Measurements from ENCODE around the gene CNST. TPM values are rescaled to one million over a fixed set of nuclear protein-coding genes. Genes with fewer than 3 reads are reported as not detected.

CNST gene
- total RNA-seq, 4 donors from 2014 or later, result 41.6 to 81.9 (median 65.6) TPM

DNA sequence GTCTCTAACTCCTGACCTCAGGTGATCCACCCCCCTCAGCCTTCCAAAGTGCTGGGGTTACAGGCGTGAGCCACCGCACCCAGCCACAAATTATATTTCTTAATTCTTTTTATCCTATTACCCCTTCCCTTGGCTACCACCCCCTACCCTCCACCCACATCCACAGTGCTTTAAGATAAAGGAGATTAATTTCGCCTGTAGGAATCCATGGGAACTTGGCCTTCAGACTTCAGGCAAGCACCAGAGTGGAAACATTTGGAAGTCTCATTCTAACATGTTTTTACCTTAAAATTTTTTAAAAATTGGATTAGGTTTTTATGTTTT is 10.4 kb downstream of the CNST start:
- Histone ChIP-seq H3K27ac (peak overlapping the region; percentile 71 to 84 (median 78)), H3K4me1 (peaks cover 26 to 89% (median 29%) of the 10 kb centered on the region in 3 donors), H3K4me3 (no peak overlapping the region), H3K9me3 (no peaks in the 10 kb centered on the region), H3K27me3 (no peaks in the 10 kb centered on the region), H3K36me3 (no peaks in the 10 kb centered on the region)
- TF ChIP-seq, protein P1, sequence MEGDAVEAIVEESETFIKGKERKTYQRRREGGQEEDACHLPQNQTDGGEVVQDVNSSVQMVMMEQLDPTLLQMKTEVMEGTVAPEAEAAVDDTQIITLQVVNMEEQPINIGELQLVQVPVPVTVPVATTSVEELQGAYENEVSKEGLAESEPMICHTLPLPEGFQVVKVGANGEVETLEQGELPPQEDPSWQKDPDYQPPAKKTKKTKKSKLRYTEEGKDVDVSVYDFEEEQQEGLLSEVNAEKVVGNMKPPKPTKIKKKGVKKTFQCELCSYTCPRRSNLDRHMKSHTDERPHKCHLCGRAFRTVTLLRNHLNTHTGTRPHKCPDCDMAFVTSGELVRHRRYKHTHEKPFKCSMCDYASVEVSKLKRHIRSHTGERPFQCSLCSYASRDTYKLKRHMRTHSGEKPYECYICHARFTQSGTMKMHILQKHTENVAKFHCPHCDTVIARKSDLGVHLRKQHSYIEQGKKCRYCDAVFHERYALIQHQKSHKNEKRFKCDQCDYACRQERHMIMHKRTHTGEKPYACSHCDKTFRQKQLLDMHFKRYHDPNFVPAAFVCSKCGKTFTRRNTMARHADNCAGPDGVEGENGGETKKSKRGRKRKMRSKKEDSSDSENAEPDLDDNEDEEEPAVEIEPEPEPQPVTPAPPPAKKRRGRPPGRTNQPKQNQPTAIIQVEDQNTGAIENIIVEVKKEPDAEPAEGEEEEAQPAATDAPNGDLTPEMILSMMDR (IDR thresholded peaks at IDR 0.05), result no peak
- no peak for TF ChIP-seq POLR2A (IDR thresholded peaks at IDR 0.05)
- no peak for TF ChIP-seq POLR2AphosphoS5 (IDR thresholded peaks at IDR 0.05)
- no peak for TF ChIP-seq EP300 (IDR thresholded peaks at IDR 0.05)
- 77 to 94% methylated on average over 3 of the region's 3 CpGs for WGBS, 2 donors (ENCODE audit: low coverage in 1 of 2)
- no peak for ATAC-seq

DNA sequence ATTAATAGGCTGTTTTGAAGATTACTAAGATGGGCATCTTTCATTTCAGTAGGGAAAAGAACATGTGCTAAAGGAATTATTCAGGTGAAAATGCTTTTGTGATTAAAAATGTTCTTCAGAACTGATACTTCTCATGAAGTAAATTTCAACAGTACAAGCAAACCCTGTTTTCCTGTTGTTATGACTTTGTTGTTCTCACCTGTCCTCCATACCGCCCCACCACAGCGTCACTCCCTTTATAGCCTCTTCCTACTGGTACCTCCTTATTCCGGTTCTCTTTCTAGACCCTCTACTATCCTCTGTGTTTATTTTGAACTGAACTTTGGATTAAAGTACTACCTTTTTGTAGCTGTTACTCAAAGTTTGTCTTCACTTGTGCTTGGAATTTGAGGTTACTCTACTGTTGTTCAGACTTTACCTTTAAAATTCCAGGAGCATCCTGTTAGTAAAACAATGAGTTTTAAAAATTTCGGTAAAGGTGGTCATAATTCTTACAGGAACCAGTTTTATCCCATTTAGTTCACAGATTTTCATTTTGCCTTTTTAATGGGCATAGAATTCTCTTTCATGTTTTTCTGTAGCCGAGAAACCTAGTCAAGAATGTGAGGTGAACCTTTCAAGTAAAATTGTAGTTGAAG is 10.9 kb downstream of the CNST start:
- TF ChIP-seq POLR2AphosphoS5 (IDR thresholded peaks at IDR 0.05) (no peak), EP300 (IDR thresholded peaks at IDR 0.05) (no peak), POLR2A (IDR thresholded peaks at IDR 0.05) (no peak)
- TF ChIP-seq, protein P1 (IDR thresholded peaks at IDR 0.05), result no peak
- no peak for ATAC-seq
- H3K27me3 ChIP-seq, result no peaks in the 10 kb centered on the region
- peak overlapping the region; percentile 71 to 84 (median 78) for H3K27ac ChIP-seq
- no peaks in the 10 kb centered on the region for H3K36me3 ChIP-seq
- 60 to 71% methylated on average over 4 to 5 of the region's 5 CpGs for WGBS, 2 donors (ENCODE audit: low coverage in 1 of 2)
- H3K4me3 ChIP-seq, result no peak overlapping the region
- H3K9me3 ChIP-seq, result no peaks in the 10 kb centered on the region
- peaks cover 24 to 89% (median 31%) of the 10 kb centered on the region in 3 donors for H3K4me1 ChIP-seq

DNA sequence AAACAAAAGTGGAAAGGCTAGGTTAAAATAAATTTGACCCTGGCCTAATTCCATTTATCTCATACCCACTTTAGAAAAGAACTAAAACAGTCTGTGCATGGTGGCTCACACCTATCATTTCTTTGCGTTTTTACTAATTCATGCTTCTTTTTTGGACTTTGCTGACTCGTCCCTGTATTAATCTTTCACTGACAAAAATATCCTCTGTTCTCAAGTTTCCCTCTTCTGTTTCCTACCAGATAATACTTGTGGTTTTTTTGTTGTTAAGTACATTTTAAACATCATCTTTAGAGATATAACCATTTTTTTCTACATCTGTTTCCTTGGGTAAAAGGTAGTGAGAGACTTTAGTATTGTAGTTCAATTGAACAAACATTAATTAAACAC is 11.5 kb downstream of the CNST start:
- H3K4me1 ChIP-seq, result peaks cover 24 to 89% (median 30%) of the 10 kb centered on the region in 3 donors
- no peak for TF ChIP-seq POLR2AphosphoS5 (IDR thresholded peaks at IDR 0.05)
- TF ChIP-seq, protein P1 (IDR thresholded peaks at IDR 0.05), result no peak
- TF ChIP-seq POLR2A (IDR thresholded peaks at IDR 0.05), result no peak
- TF ChIP-seq EP300 (IDR thresholded peaks at IDR 0.05), result no peak
- H3K9me3 ChIP-seq, result no peaks in the 10 kb centered on the region
- H3K4me3 ChIP-seq, result no peak overlapping the region
- peak overlapping the region; percentile 71 to 84 (median 78) for H3K27ac ChIP-seq
- no peaks in the 10 kb centered on the region for H3K27me3 ChIP-seq
- no peaks in the 10 kb centered on the region for H3K36me3 ChIP-seq
- WGBS, 2 donors (ENCODE audit: low coverage in 1 of 2), result 14 to 20% methylated on average over 2 of the region's 2 CpGs
- no peak for ATAC-seq

DNA sequence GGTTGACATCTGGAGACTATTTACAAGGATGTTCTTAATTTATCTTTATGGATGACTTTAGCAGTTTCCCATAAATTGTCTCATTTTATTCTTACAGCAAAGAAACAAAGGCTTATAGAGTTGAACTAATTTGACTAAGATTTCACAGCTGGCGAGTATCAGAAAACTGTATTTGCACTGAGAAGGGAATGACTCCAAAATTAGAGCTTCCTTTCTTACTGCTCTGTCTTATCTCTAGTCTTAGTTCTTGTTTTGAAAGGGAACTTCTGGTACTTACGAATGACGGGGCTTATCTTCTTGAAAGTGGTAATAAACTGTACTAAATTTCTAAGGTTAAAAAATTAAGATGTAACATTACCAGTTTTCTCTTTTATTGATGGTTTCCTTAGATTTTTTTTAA is 13.6 kb downstream of the CNST start:
- no peaks in the 10 kb centered on the region for H3K27me3 ChIP-seq
- H3K27ac ChIP-seq, result peak overlapping the region; percentile 71 to 84 (median 78)
- H3K9me3 ChIP-seq, result no peaks in the 10 kb centered on the region
- no peak for ATAC-seq
- H3K4me1 ChIP-seq, result peaks cover 39 to 92% (median 45%) of the 10 kb centered on the region in 3 donors
- 4 to 7% methylated on average over 3 of the region's 3 CpGs for WGBS, 2 donors (ENCODE audit: low coverage in 1 of 2)
- no peaks in the 10 kb centered on the region for H3K36me3 ChIP-seq
- no peak for TF ChIP-seq EP300 (IDR thresholded peaks at IDR 0.05)
- no peak for TF ChIP-seq POLR2AphosphoS5 (IDR thresholded peaks at IDR 0.05)
- TF ChIP-seq, protein P1 (IDR thresholded peaks at IDR 0.05), result no peak
- TF ChIP-seq POLR2A (IDR thresholded peaks at IDR 0.05), result no peak
- H3K4me3 ChIP-seq, result no peak overlapping the region

Data from gastroesophageal sphincter (tissue), 4 donors.